GM23248 (cell line): ENCODE data around the gene PID1.

ENCODE experiments used
- EZH2 ChIP-seq: fragments of 200-600 bp; sonication (generic); IDR thresholded peaks from 2 replicates; pipeline ENCODE4 v1.6.1; 2018; ENCODE audit warnings: antibody characterized with exemption, mild to moderate bottlenecking; ENCODE audit not compliant: insufficient read depth, poor library complexity, severe bottlenecking
- EZH2phosphoT487 ChIP-seq: fragments of 200-600 bp; sonication (generic); IDR thresholded peaks from 2 replicates; pipeline ENCODE4 v1.6.1; 2018; ENCODE audit warnings: antibody characterized with exemption, moderate library complexity, mild to moderate bottlenecking, low read depth; ENCODE audit not compliant: insufficient read depth

- TF ChIP-seq EZH2 (no peak), EZH2phosphoT487 (no peak)
These were observed 32.1 kb downstream of the PID1 start for GRCh38 chr2:229239021-229239420.
